Testis (tissue), 3 donors: Measurements from ENCODE around the gene VAMP1. TPM values are rescaled to one million over a fixed set of nuclear protein-coding genes. Genes with fewer than 3 reads are reported as not detected.

Experiments
- DNase-seq: peaks from one replicate; pipeline ENCODE4 v3.0.0-alpha.2; 2019
- H3K27ac ChIP-seq, 2 donors: fragments of 200-600 bp; sonication (generic); one replicate each; pipeline ENCODE4 v1.5.1; 2019
- H3K27me3 ChIP-seq: fragments of 200-600 bp; sonication (generic); one replicate; pipeline ENCODE4 v1.5.1; 2019
- H3K36me3 ChIP-seq: fragments of 200-600 bp; sonication (generic); one replicate; pipeline ENCODE4 v1.5.1; 2017; ENCODE audit warnings: low read depth; ENCODE audit errors: missing control alignments
- H3K4me1 ChIP-seq: fragments of 200-600 bp; sonication (generic); one replicate; pipeline ENCODE4 v1.5.1; 2019
- H3K4me3 ChIP-seq, 2 donors: fragments of 200-600 bp; sonication (generic); one replicate each; pipeline ENCODE4 v1.5.1; 2017 to 2019
- H3K9me3 ChIP-seq: fragments of 200-600 bp; sonication (generic); one replicate; pipeline ENCODE4 v1.5.1; 2017
- CTCF ChIP-seq, 3 experiments: fragments of 450-650 bp in 2 of 3; fragments of 200-600 bp in 1 of 3; sonication (generic) in 1 of 3; IDR thresholded peaks; one replicate each; pipeline ENCODE4 v1.5.1; 2016 to 2019; ENCODE audit warnings: antibody characterized with exemption in 3 of 3, mild to moderate bottlenecking in 2 of 3, moderate library complexity in 1 of 3
- POLR2A ChIP-seq: fragments of 450-650 bp; IDR thresholded peaks from one replicate; pipeline ENCODE4 v1.6.1; 2017; ENCODE audit warnings: antibody characterized with exemption, mild to moderate bottlenecking, moderate library complexity
- WGBS, 2 donors: methylation state at CpG; one replicate each; pipeline ENCODE4 v1.1.5; 2018; 5-methylcytosine and 5-hydroxymethylcytosine counted together
- intact Hi-C: fragments of 100-400 bp; cut with DNase I; formaldehyde crosslinking; loops from one replicate; pipeline ENCODE4 v1.15.1; 2023; ENCODE audit warnings: low total_unique reads
- polyA plus RNA-seq: library from polyadenylated mRNA; stranded (reverse); fragments of 350-450 nt; fragmentation: Illumina TruSeq; extraction: RNeasy Lipid Tissue Mini Kit (QIAGEN cat#74804); gene quantifications from one replicate; pipeline ENCODE4 v1.2.3, GENCODE V29; 2014; ENCODE audit warnings: low read depth, low replicate concordance; ENCODE audit not compliant: insufficient read depth
- total RNA-seq, 2 donors: library from RNA; depleted of rRNA; stranded (reverse); fragments of >200 nt; gene quantifications; one replicate each; pipeline ENCODE4 v1.2.3, GENCODE V29; 2016

The VAMP1 gene
- total and polyA plus RNA-seq, 3 donors from 2014 or later, result 12.7 to 18.3 (median 15.0) TPM

DNA sequence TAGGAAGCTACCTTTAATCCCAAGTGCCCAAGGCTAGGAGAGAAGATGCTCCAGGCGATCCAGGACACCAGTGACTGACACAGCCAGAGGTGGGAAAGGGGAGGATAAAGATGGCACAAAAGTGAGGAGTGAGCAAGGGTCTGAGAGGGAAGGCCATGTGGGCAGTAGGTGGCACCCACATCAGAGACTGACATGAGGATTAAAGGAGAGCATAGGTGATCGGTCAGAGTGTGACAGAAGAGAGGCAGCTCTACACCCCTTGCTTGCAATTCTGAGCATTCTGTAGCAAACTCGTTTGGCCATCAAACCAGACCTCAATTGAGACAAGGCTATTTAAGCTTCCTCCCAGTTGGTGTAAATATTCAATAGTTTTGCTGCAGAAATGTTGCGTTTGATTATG, 26.4 kb downstream of the VAMP1 start:
- WGBS, 2 donors, result 87 to 90% methylated on average over 4 of the region's 4 CpGs
- no peaks in the 10 kb centered on the region for H3K9me3 ChIP-seq
- intact Hi-C loops, result no loop called here
- H3K4me1 ChIP-seq, result no peaks in the 10 kb centered on the region
- no peaks in the 10 kb centered on the region for H3K27me3 ChIP-seq
- H3K4me3 ChIP-seq, result no peak overlapping the region
- H3K27ac ChIP-seq, result no peak overlapping the region
- TF ChIP-seq POLR2A (no peak), CTCF (IDR thresholded peaks at IDR 0.05) (no peak)
- no peaks in the 10 kb centered on the region for H3K36me3 ChIP-seq
- no peak for DNase-seq

GRCh38 chr12:6443361-6443983, 27.0 kb downstream of the VAMP1 start:
- intact Hi-C loops, result no loop called here
- WGBS, 2 donors, result 68 to 80% methylated on average over 7 to 9 of the region's 9 CpGs
- no peak for DNase-seq
- no peak overlapping the region for H3K4me3 ChIP-seq
- TF ChIP-seq CTCF (IDR thresholded peaks at IDR 0.05), result no peak
- TF ChIP-seq POLR2A, result no peak
- no peak overlapping the region for H3K27ac ChIP-seq
- no peaks in the 10 kb centered on the region for H3K27me3 ChIP-seq
- H3K36me3 ChIP-seq, result no peaks in the 10 kb centered on the region
- no peaks in the 10 kb centered on the region for H3K4me1 ChIP-seq
- no peaks in the 10 kb centered on the region for H3K9me3 ChIP-seq

GRCh38 chr12:6442836-6443235, 27.6 kb downstream of the VAMP1 start:
- 88% methylated on average over 9 of the region's 9 CpGs for WGBS, 2 donors

DNA sequence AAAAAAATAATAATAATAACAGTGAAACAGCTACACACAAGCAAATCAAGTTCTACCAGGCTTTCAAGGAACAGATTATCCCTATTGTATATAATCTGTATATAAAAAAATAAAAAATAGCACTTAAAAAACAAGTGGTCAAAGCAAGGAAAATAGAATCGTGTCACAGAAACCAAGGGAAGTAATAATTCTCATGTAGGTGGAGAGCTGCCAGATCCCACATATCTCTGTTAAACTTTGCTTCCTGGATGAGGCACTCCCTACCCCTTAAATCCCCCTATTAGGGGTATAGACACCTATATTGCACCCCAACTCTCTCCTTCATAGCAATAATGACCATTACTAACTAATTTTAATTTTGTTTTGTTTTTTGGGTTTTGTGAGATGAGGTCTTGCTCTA, 30.1 kb downstream of the VAMP1 start:
- Histone ChIP-seq H3K27ac (no peak overlapping the region), H3K9me3 (no peaks in the 10 kb centered on the region), H3K27me3 (no peaks in the 10 kb centered on the region), H3K4me3 (no peak overlapping the region), H3K4me1 (no peaks in the 10 kb centered on the region), H3K36me3 (no peaks in the 10 kb centered on the region)
- intact Hi-C loops, result no loop called here
- TF ChIP-seq POLR2A (no peak), CTCF (IDR thresholded peaks at IDR 0.05) (no peak)
- no peak for DNase-seq
- WGBS, 2 donors, result 54 to 67% methylated on average over 1 of the region's 1 CpG

More at GRCh38 chr12:6442836-6443235, 27.6 kb downstream of the VAMP1 start:
- H3K27me3 ChIP-seq, result no peaks in the 10 kb centered on the region
- TF ChIP-seq POLR2A (no peak), CTCF (IDR thresholded peaks at IDR 0.05) (no peak)
- DNase-seq, result no peak
- H3K36me3 ChIP-seq, result no peaks in the 10 kb centered on the region
- intact Hi-C loops, result no loop called here
- H3K9me3 ChIP-seq, result no peaks in the 10 kb centered on the region
- no peak overlapping the region for H3K27ac ChIP-seq
- no peak overlapping the region for H3K4me3 ChIP-seq
- no peaks in the 10 kb centered on the region for H3K4me1 ChIP-seq

GRCh38 chr12:6438345-6438744, 32.1 kb downstream of the VAMP1 start:
- DNase-seq, result no peak
- intact Hi-C loops, result no loop called here
- Histone ChIP-seq H3K9me3 (no peaks in the 10 kb centered on the region), H3K4me1 (no peaks in the 10 kb centered on the region), H3K27me3 (no peaks in the 10 kb centered on the region), H3K36me3 (no peaks in the 10 kb centered on the region), H3K4me3 (no peak overlapping the region), H3K27ac (no peak overlapping the region)
- WGBS, 2 donors, result 89 to 91% methylated on average over 12 of the region's 12 CpGs
- TF ChIP-seq CTCF (IDR thresholded peaks at IDR 0.05) (no peak), POLR2A (no peak)
